ENCODE results near the gene MEA1.

MEA1 gene

GRCh38 chr6:43029120-43029519, 15.4 kb upstream of the MEA1 start:
- Histone ChIP-seq H3K27me3 (no peaks in the 10 kb centered on the region), H3K27ac (no peak overlapping the region), H3K4me1 (peaks cover 0 to 3% (median under 1%) of the 10 kb centered on the region in 4 donors), H3K36me3 (peaks cover 62 to 97% (median 78%) of the 10 kb centered on the region in 3 donors), H3K4me3 (no peak overlapping the region), H3K9me3 (no peaks in the 10 kb centered on the region)
- TF ChIP-seq, protein P1, sequence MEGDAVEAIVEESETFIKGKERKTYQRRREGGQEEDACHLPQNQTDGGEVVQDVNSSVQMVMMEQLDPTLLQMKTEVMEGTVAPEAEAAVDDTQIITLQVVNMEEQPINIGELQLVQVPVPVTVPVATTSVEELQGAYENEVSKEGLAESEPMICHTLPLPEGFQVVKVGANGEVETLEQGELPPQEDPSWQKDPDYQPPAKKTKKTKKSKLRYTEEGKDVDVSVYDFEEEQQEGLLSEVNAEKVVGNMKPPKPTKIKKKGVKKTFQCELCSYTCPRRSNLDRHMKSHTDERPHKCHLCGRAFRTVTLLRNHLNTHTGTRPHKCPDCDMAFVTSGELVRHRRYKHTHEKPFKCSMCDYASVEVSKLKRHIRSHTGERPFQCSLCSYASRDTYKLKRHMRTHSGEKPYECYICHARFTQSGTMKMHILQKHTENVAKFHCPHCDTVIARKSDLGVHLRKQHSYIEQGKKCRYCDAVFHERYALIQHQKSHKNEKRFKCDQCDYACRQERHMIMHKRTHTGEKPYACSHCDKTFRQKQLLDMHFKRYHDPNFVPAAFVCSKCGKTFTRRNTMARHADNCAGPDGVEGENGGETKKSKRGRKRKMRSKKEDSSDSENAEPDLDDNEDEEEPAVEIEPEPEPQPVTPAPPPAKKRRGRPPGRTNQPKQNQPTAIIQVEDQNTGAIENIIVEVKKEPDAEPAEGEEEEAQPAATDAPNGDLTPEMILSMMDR (IDR thresholded peaks at IDR 0.05): no peak
- DNase-seq: no peak
- intact Hi-C loops (cut with DNase I; ENCODE audit: low total_unique reads): no loop called here

DNA sequence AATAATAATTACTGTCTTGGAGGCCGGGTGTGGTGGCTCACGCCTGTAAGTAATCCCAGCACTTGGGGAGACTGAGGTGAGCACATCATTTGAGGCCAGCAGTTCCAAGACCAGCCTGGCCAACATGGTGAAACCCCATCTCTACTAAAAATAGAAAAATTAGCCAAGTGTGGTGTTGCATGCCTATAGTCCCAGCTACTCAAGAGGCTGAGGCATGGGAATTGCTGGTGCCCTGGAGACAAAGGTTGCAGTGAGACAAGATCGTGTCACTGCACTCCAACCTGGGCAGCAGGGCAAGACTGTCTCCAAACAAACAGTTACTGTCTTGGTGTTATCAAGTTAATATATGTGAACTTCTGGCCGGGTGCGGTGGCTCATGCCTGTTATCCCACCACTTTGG, 12.6 kb upstream of the MEA1 start:
- Histone ChIP-seq H3K4me3 (no peak overlapping the region), H3K36me3 (peaks cover 62 to 69% (median 68%) of the 10 kb centered on the region in 3 donors), H3K9me3 (no peaks in the 10 kb centered on the region), H3K4me1 (peaks cover 0 to 23% (median 16%) of the 10 kb centered on the region in 4 donors), H3K27me3 (no peaks in the 10 kb centered on the region), H3K27ac (no peak overlapping the region)
- no peak for DNase-seq
- TF ChIP-seq, protein P1 (IDR thresholded peaks at IDR 0.05): no peak
- intact Hi-C loops (cut with DNase I; ENCODE audit: low total_unique reads): no loop called here

DNA sequence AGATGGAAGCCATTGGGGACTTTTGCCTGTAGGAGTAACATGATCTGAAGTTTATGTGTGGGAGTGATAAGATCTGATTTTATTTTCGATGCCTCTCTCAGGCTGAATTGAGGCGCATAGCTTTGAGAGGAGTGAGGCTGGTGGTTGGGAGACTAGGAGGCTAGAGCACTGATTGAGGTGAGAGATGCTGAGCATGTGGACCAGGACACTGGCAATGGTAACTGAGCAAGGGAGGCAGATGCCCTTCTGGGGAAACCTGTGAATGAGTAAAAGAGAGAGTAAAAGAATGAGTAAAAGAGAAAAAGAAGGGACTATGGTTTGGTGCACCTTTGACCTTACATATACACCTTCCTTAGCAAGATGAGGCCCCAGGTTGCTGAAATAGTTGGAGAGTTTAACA, 10.7 kb upstream of the MEA1 start:
- DNase-seq: no peak
- no peak overlapping the region for H3K4me3 ChIP-seq
- no peaks in the 10 kb centered on the region for H3K27me3 ChIP-seq
- no peak overlapping the region for H3K27ac ChIP-seq
- H3K4me1 ChIP-seq: peaks cover 0 to 33% (median 20%) of the 10 kb centered on the region in 4 donors
- intact Hi-C loops (cut with DNase I; ENCODE audit: low total_unique reads): no loop called here
- TF ChIP-seq, protein P1 (IDR thresholded peaks at IDR 0.05): no peak
- H3K36me3 ChIP-seq: peaks cover 49 to 57% (median 56%) of the 10 kb centered on the region in 3 donors
- no peaks in the 10 kb centered on the region for H3K9me3 ChIP-seq

- Histone ChIP-seq H3K36me3 (peaks cover 29 to 51% (median 49%) of the 10 kb centered on the region in 3 donors), H3K4me1 (peaks cover 0 to 47% (median 31%) of the 10 kb centered on the region in 4 donors)
- intact Hi-C loops (cut with DNase I; ENCODE audit: low total_unique reads): no loop called here
Measured at GRCh38 chr6:43021270-43022047, 7.7 kb upstream of the MEA1 start, which contains the start of gene RRP36. Gene RRP36, plus strand, starts transcription at chr6:43021623. Its CDS starts 32 bp downstream, at chr6:43021655.

DNA sequence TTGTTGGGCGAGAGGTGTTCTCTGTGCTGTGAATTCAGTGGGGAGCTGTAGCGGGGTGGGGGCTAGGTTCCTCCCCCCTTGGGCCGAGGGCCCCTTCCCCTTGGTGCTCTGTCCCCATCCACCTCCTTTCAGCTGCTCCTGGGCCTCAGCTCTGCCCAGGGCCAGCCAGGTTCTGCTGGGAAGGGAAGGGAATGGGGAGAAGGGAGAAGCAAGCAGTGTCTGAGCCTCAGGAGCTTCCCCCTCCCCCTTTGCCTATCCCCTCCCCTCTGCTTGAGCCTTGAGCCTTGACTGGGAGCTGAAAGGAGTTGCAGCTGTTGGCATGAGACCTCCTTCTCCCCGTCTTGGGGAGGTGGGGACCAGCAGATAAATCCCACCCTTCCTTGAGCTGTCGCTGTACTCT, 7.1 kb upstream of the MEA1 start:
- Histone ChIP-seq H3K4me1 (peaks cover 0 to 53% (median 37%) of the 10 kb centered on the region in 4 donors), H3K27me3 (no peaks in the 10 kb centered on the region), H3K27ac (peak overlapping the region; percentile 86 to 87), H3K4me3 (peak overlapping the region; percentile 86 to 90), H3K9me3 (no peaks in the 10 kb centered on the region), H3K36me3 (peaks cover 23 to 45% (median 43%) of the 10 kb centered on the region in 3 donors)
- TF ChIP-seq, protein P1 (IDR thresholded peaks at IDR 0.05): no peak
- intact Hi-C loops (cut with DNase I; ENCODE audit: low total_unique reads): no loop called here
- no peak for DNase-seq

More at GRCh38 chr6:43021270-43022047, 7.7 kb upstream of the MEA1 start, which contains the start of gene RRP36:
- Histone ChIP-seq H3K4me3 (peak within 1 kb of the TSS; percentile 86 to 90), H3K9me3 (no peaks in the 10 kb centered on the region), H3K27ac (peak within 1 kb of the TSS; percentile 86 to 87), H3K27me3 (no peaks in the 10 kb centered on the region)
- TF ChIP-seq, protein P1 (IDR thresholded peaks at IDR 0.05): no peak
- peak; percentile 79 to 88 for DNase-seq

All from tibial artery (tissue), 4 donors.